GM21576 (cell line): Measurements from ENCODE around the gene ISG20.

ENCODE experiments used
- ATAC-seq: cut with Tn5 transposase; IDR thresholded peaks from one replicate; pipeline ENCODE4 v1.9.1; 2021; ENCODE audit warnings: mild to moderate bottlenecking, moderate library complexity; ENCODE audit not compliant: unreplicated experiment

Gene ISG20

GRCh38 chr15:88638626-88639372, at the start of gene ISG20:
ISG20 (plus strand) TSS chr15:88639016; CDS start chr15:88639367, 351 bp downstream.
- ATAC-seq, result peak; percentile 59

GRCh38 chr15:88590759-88591158, 48.1 kb upstream of the ISG20 start:
- no peak for ATAC-seq

- ATAC-seq, result no peak
Measured at GRCh38 chr15:88591384-88591783, 47.4 kb upstream of the ISG20 start.

GRCh38 chr15:88603885-88604284, 34.9 kb upstream of the ISG20 start:
- ATAC-seq, result no peak

GRCh38 chr15:88604381-88605188, 34.2 kb upstream of the ISG20 start:
- ATAC-seq, result no peak

- ATAC-seq, result no peak
Measured at GRCh38 chr15:88605189-88606069, 33.4 kb upstream of the ISG20 start.

GRCh38 chr15:88606070-88606794, 32.6 kb upstream of the ISG20 start:
- ATAC-seq, result no peak

GRCh38 chr15:88607951-88608350, 30.9 kb upstream of the ISG20 start:
- ATAC-seq, result no peak

- ATAC-seq, result no peak
Measured at GRCh38 chr15:88608607-88609181, 30.1 kb upstream of the ISG20 start.

GRCh38 chr15:88609344-88610090, 29.3 kb upstream of the ISG20 start:
- no peak for ATAC-seq

GRCh38 chr15:88610701-88611231, 28.1 kb upstream of the ISG20 start:
- ATAC-seq, result no peak

GRCh38 chr15:88612186-88612796, 26.5 kb upstream of the ISG20 start:
- ATAC-seq, result no peak

GRCh38 chr15:88613074-88613944, 25.5 kb upstream of the ISG20 start:
- no peak for ATAC-seq

GRCh38 chr15:88615303-88616107, 23.3 kb upstream of the ISG20 start:
- ATAC-seq, result peak; percentile 61

GRCh38 chr15:88616240-88616639, 22.6 kb upstream of the ISG20 start:
- ATAC-seq, result no peak

- no peak for ATAC-seq
Measured at GRCh38 chr15:88617031-88617722, 21.6 kb upstream of the ISG20 start.
